ENCODE measurements around the gene SERGEF. TPM values are rescaled to one million over a fixed set of nuclear protein-coding genes. Genes with fewer than 3 reads are reported as not detected.

Gene SERGEF
- total RNA-seq, 1 experiment from 2014 or later, result 31.4 TPM

DNA sequence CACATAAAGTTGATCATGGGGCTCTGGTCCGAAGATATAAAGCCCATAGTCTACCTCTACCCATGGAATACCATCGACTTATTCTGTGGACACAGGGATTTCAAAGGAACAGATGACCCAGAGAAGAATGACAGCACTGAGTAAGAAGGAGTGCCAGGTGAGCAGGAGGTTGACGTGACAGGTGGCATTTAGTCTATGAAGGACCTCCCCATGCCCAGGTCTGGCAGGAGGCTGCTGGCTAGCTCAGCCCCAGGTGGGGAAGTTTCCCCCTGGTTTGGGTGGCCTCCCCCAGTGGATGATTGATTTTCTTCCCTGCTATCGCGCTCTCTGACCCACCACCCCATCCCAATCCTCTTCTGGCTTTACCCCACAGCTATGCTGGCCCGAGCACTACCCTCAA lies 239.2 kb downstream of the SERGEF start:
- Histone ChIP-seq H4K91ac (ENCODE audit: insufficient read length, low read depth, low read length) (no peak overlapping the region), H2BK20ac (ENCODE audit: low read depth, low read length, poor library complexity, severe bottlenecking) (no peak overlapping the region), H3K56ac (ENCODE audit: insufficient read length, low read depth, low read length) (no peak overlapping the region), H3K27ac (ENCODE audit: insufficient read length, low read depth, low read length) (no peak overlapping the region), H3K9me3 (ENCODE audit: control insufficient read depth, low read depth, low read length) (no peaks in the 10 kb centered on the region), H2BK5ac (ENCODE audit: insufficient read length, low read length) (no peak overlapping the region), H3K23me2 (ENCODE audit: insufficient read length, low read depth, low read length, poor library complexity, severe bottlenecking) (no peaks in the 10 kb centered on the region), H2BK15ac (ENCODE audit: low read depth, low read length) (no peak overlapping the region), H3K23ac (ENCODE audit: insufficient read length, low read depth, low read length) (no peak overlapping the region), H3K18ac (ENCODE audit: insufficient read length, low read depth, low read length) (no peak overlapping the region), H2AK5ac (ENCODE audit: insufficient read length, low read length) (no peak overlapping the region), H4K8ac (replicated peaks; ENCODE audit: insufficient read length, low read depth, low read length) (no peak overlapping the region), H3K9ac (ENCODE audit: extremely low read depth, insufficient read length, low read length) (no peak overlapping the region), H3K4ac (ENCODE audit: low read depth, low read length) (no peak overlapping the region), H2BK12ac (ENCODE audit: insufficient read length, low read depth, low read length) (no peak overlapping the region), H4K5ac (ENCODE audit: insufficient read length, low read depth, low read length) (no peak overlapping the region), H3K4me1 (ENCODE audit: insufficient read depth, low read length) (no peaks in the 10 kb centered on the region), H3K14ac (ENCODE audit: insufficient read depth, low read length) (no peak overlapping the region; the same call in 1 of the 2 replicates), H3K79me1 (ENCODE audit: insufficient read depth, low read depth, low read length, poor library complexity, severe bottlenecking) (no peaks in the 10 kb centered on the region), H3K27me3 (ENCODE audit: insufficient read depth, low read length) (no peaks in the 10 kb centered on the region), H3T11ph (ENCODE audit: low read length) (no peak overlapping the region), H3K4me2 (ENCODE audit: insufficient read depth, insufficient read length, low read length) (no peak overlapping the region), H2BK120ac (ENCODE audit: low read depth, low read length, poor library complexity, severe bottlenecking) (no peak overlapping the region), H2AFZ (ENCODE audit: low read length) (no peak overlapping the region), H4K20me1 (ENCODE audit: control insufficient read depth, insufficient read depth, insufficient read length) (no peaks in the 10 kb centered on the region), H3K79me2 (ENCODE audit: insufficient read depth, low read length) (no peaks in the 10 kb centered on the region)
- DNase-seq, result no peak
- Mint-ChIP-seq H3K36me3 (ENCODE audit: insufficient read depth in 1 of 3, low read depth in 3 of 3) (no peaks in the 10 kb centered on the region), H3K27me3 (ENCODE audit: low read depth) (peaks cover 1% of the 10 kb centered on the region; the same call in 1 of the 2 replicates), H3K4me1 (peaks cover 4 to 5% of the 10 kb centered on the region in 2 experiments; a peak in 3 of 4 replicates), H3K9me3 (no peaks in the 10 kb centered on the region), H3K27ac (no peak overlapping the region), H3K4me3 (no peak overlapping the region)
- no CpG with 5 or more reads among the region's 6 CpGs for WGBS (ENCODE audit: extremely low coverage, insufficient read length, low lambda C conversion rate)
- TF ChIP-seq, protein P1, sequence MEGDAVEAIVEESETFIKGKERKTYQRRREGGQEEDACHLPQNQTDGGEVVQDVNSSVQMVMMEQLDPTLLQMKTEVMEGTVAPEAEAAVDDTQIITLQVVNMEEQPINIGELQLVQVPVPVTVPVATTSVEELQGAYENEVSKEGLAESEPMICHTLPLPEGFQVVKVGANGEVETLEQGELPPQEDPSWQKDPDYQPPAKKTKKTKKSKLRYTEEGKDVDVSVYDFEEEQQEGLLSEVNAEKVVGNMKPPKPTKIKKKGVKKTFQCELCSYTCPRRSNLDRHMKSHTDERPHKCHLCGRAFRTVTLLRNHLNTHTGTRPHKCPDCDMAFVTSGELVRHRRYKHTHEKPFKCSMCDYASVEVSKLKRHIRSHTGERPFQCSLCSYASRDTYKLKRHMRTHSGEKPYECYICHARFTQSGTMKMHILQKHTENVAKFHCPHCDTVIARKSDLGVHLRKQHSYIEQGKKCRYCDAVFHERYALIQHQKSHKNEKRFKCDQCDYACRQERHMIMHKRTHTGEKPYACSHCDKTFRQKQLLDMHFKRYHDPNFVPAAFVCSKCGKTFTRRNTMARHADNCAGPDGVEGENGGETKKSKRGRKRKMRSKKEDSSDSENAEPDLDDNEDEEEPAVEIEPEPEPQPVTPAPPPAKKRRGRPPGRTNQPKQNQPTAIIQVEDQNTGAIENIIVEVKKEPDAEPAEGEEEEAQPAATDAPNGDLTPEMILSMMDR (conservative IDR thresholded peaks at IDR 0.05), result no peak
